ENCODE results near the gene STK10.

GRCh38 chr5:172015346-172015745, 172.7 kb downstream of the STK10 start:
- TF ChIP-seq CTCF (IDR thresholded peaks at IDR 0.05; ENCODE audit: low read length) (no peak), EZH2 (IDR thresholded peaks at IDR 0.05; ENCODE audit: borderline replicate concordance, low read length) (no peak)
